Motor neuron (in vitro differentiated cells): Measurements from ENCODE around the gene TEX28. TPM values are rescaled to one million over a fixed set of nuclear protein-coding genes. Genes with fewer than 3 reads are reported as not detected.
"Not testable (repeated sequence)": the region's sequence is repeated elsewhere in the genome, so short reads cannot be mapped to it uniquely, and the experiment has no call there.

Source experiments
- ATAC-seq, 8 experiments: fragments of 200-7000 bp; cut with Tn5 transposase; replicated peaks in 6 of 8; 2 replicates each; pipeline ENCODE4 v1.8.0; 2021; ENCODE audit warnings: mild to moderate bottlenecking in 8 of 8, moderate library complexity in 8 of 8
- H3K27ac ChIP-seq, 2 donors: fragments of 250-450 bp; sonication (Bioruptor Pico); 2 replicates each; pipeline ENCODE4 v1.9.0; 2021; ENCODE audit warnings: antibody characterized with exemption in 2 of 2, mild to moderate bottlenecking in 2 of 2, moderate library complexity in 1 of 2
- H3K4me1 ChIP-seq, 2 donors: fragments of 250-450 bp; sonication (Bioruptor Pico); replicated peaks in 1 of 2; 2 replicates each; pipeline ENCODE4 v1.6.1; 2021; ENCODE audit warnings: antibody characterized with exemption in 2 of 2, mild to moderate bottlenecking in 2 of 2, moderate library complexity in 1 of 2
- H3K4me3 ChIP-seq, 5 donors: fragments of 250-450 bp; sonication (Bioruptor Pico); 2 replicates each; pipeline ENCODE4 v1.9.0; 2021; ENCODE audit warnings: antibody characterized with exemption in 5 of 5, mild to moderate bottlenecking in 5 of 5, moderate library complexity in 4 of 5
- WGBS, 10 experiments: fragments of 450-650 bp; shearing (Covaris generic); methylation state at CpG; one replicate each; pipeline ENCODE4 v1.0.0; 2022; 5-methylcytosine and 5-hydroxymethylcytosine counted together
- in situ Hi-C, 9 experiments: fragments of 400-800 bp; cut with MboI; loops; one replicate each; pipeline ENCODE4 v1.15.0; 2021; ENCODE audit warnings: low sequenced_read_pairs in 9 of 9, low pct_unique_long_range_greater_than_20kb in 2 of 9; ENCODE audit not compliant: unreplicated experiment in 9 of 9
- total RNA-seq, 8 experiments: library from RNA; unstranded; fragments of 300-600 nt; gene quantifications; 2 replicates each; pipeline versions ENCODE4 v1.2.3 to v1.2.4, GENCODE V29; 2022

TEX28 gene
- not detected for total RNA-seq

- no peak within 1 kb of the TSS for H3K27ac ChIP-seq
- in situ Hi-C loops: no loop called here
- H3K4me3 ChIP-seq: no peak within 1 kb of the TSS
- ATAC-seq: peak in 2 of 8 experiments; percentile 21 to 24
- H3K4me1 ChIP-seq: no peaks in the 10 kb centered on the region
- WGBS, 10 experiments: 70 to 79% methylated on average over 2 to 14 of the region's 39 CpGs; no CpG with 5 or more reads in 8 of the 10 experiments
Measured at GRCh38 chrX:154294791-154295574, at the start of gene TEX28. TEX28 (minus strand) TSS chrX:154295124; CDS start chrX:154292117, 3,007 bp downstream.

GRCh38 chrX:154343620-154344019, 48.7 kb upstream of the TEX28 start:
- ATAC-seq: peak; percentile 1 to 40 (median 16)
- WGBS, 10 experiments: no CpG with 5 or more reads among the region's 20 CpGs
- H3K27ac ChIP-seq, H3K4me3 ChIP-seq, in situ Hi-C loops, H3K4me1 ChIP-seq: not testable (repeated sequence)

GRCh38 chrX:154343063-154343462, 48.1 kb upstream of the TEX28 start:
- ATAC-seq: peak in 1 of 8 experiments; percentile 1
- H3K4me1 ChIP-seq, H3K4me3 ChIP-seq, in situ Hi-C loops, H3K27ac ChIP-seq: not testable (repeated sequence)
- no CpG with 5 or more reads among the region's 16 CpGs for WGBS, 10 experiments

GRCh38 chrX:154341399-154342298, 46.7 kb upstream of the TEX28 start:
- peak; percentile 76 to 87 (median 82) for ATAC-seq
- H3K27ac ChIP-seq, in situ Hi-C loops, H3K4me1 ChIP-seq: not testable (repeated sequence)
- peak overlapping the region in 1 of 5 donors; percentile 25 for H3K4me3 ChIP-seq
- no CpG with 5 or more reads among the region's 115 CpGs for WGBS, 10 experiments

GRCh38 chrX:154334496-154334895, 39.6 kb upstream of the TEX28 start:
- in situ Hi-C loops: no loop called here

GRCh38 chrX:154333837-154334271, 38.9 kb upstream of the TEX28 start:
- Histone ChIP-seq H3K4me3 (no peak overlapping the region), H3K4me1 (no peaks in the 10 kb centered on the region), H3K27ac (no peak overlapping the region)
- WGBS, 10 experiments: 53 to 100% (median 59%) methylated on average over 1 to 6 of the region's 6 CpGs; no CpG with 5 or more reads in 6 of the 10 experiments
- in situ Hi-C loops: no loop called here
- no peak for ATAC-seq

More at GRCh38 chrX:154334496-154334895, 39.6 kb upstream of the TEX28 start:
- H3K27ac ChIP-seq: no peak overlapping the region
- ATAC-seq: no peak
- H3K4me3 ChIP-seq: no peak overlapping the region
- WGBS, 10 experiments: 27 to 100% (median 80%) methylated on average over 1 to 5 of the region's 10 CpGs; no CpG with 5 or more reads in 5 of the 10 experiments
- no peaks in the 10 kb centered on the region for H3K4me1 ChIP-seq

GRCh38 chrX:154333116-154333515, 38.2 kb upstream of the TEX28 start:
- no peak for ATAC-seq
- in situ Hi-C loops: no loop called here
- no peak overlapping the region for H3K4me3 ChIP-seq
- 60 to 80% (median 72%) methylated on average over 1 to 4 of the region's 9 CpGs; no CpG with 5 or more reads in 7 of the 10 experiments for WGBS, 10 experiments
- no peak overlapping the region for H3K27ac ChIP-seq
- no peaks in the 10 kb centered on the region for H3K4me1 ChIP-seq

GRCh38 chrX:154332561-154332960, 37.6 kb upstream of the TEX28 start:
- no peak for ATAC-seq
- H3K4me1 ChIP-seq: no peaks in the 10 kb centered on the region
- H3K4me3 ChIP-seq: no peak overlapping the region
- WGBS, 10 experiments: 61% methylated on average over 5 of the region's 29 CpGs; no CpG with 5 or more reads in 9 of the 10 experiments
- no peak overlapping the region for H3K27ac ChIP-seq
- in situ Hi-C loops: no loop called here

- peak in 3 of 8 experiments; percentile 32 to 47 (median 35) for ATAC-seq
- in situ Hi-C loops: no loop called here
- WGBS, 10 experiments: 24 to 73% methylated on average over 3 to 7 of the region's 10 CpGs; no CpG with 5 or more reads in 8 of the 10 experiments
- H3K4me3 ChIP-seq: no peak overlapping the region
- no peaks in the 10 kb centered on the region for H3K4me1 ChIP-seq
- no peak overlapping the region for H3K27ac ChIP-seq
Measured at GRCh38 chrX:154329294-154329693, 34.4 kb upstream of the TEX28 start.

GRCh38 chrX:154328646-154329045, 33.7 kb upstream of the TEX28 start:
- 64 to 67% methylated on average over 3 to 4 of the region's 5 CpGs; no CpG with 5 or more reads in 8 of the 10 experiments for WGBS, 10 experiments
- no peak overlapping the region for H3K27ac ChIP-seq
- in situ Hi-C loops: no loop called here
- H3K4me3 ChIP-seq: no peak overlapping the region
- H3K4me1 ChIP-seq: no peaks in the 10 kb centered on the region
- no peak for ATAC-seq

- Histone ChIP-seq H3K27ac (no peak overlapping the region), H3K4me3 (no peak overlapping the region), H3K4me1 (no peaks in the 10 kb centered on the region)
- 23 to 100% (median 68%) methylated on average over 1 to 4 of the region's 11 CpGs; no CpG with 5 or more reads in 6 of the 10 experiments for WGBS, 10 experiments
- in situ Hi-C loops: no loop called here
- ATAC-seq: peak in 5 of 8 experiments; percentile 27 to 95 (median 49)
Measured at GRCh38 chrX:154327038-154327820, 32.3 kb upstream of the TEX28 start.

GRCh38 chrX:154325541-154325940, 30.6 kb upstream of the TEX28 start:
- Histone ChIP-seq H3K4me3 (no peak overlapping the region), H3K27ac (no peak overlapping the region), H3K4me1 (no peaks in the 10 kb centered on the region)
- in situ Hi-C loops: no loop called here
- no peak for ATAC-seq
- 30 to 89% (median 68%) methylated on average over 1 to 5 of the region's 8 CpGs; no CpG with 5 or more reads in 6 of the 10 experiments for WGBS, 10 experiments
